HG03175 (cell line): ENCODE results near the gene KCNK3.

Experiments used
- ATAC-seq: cut with Tn5 transposase; IDR thresholded peaks from one replicate; pipeline ENCODE4 v1.9.1; 2021; ENCODE audit warnings: mild to moderate bottlenecking, moderate library complexity; ENCODE audit not compliant: unreplicated experiment

KCNK3 gene

GRCh38 chr2:26685989-26686839 lies 6.3 kb upstream of the KCNK3 start:
- no peak for ATAC-seq

DNA sequence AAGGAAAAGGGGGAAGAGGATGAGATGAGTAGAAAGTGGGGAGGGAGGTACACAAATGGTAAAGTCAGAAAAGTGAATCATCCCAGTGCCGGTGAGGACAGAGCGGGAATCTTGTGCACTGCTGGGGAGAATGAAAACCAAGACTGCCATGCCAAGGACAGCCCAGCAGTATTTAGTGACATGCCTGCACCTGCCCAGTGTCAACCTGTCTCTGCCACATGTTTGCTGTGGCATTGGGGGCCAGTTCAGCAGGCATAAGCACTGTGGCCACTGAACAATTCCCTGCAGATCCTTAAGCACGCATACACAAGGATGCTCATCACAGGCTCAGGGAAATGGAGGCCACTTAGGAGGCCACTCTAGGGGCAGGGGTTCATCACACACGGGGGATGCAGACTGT lies 5.2 kb upstream of the KCNK3 start:
- ATAC-seq = no peak

DNA sequence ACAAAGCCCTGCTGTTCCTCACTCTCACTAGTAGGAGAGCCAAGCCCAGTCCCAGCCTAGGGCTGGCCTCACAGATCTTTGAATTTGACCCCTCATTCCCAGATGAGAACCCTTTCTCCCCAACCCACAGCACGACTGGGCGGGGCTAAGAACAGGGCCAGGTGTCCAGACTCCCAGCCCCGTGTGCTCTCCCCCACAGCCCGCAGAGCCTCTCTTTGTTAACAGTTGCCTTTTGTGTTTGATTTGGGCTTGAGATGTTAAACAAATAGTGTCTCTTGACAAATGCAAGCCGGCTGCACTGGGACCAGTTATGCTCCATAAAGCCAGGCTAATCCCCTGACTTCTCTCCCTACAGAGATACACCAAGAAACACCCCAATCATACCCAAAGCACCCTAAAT lies 4.7 kb upstream of the KCNK3 start:
- no peak for ATAC-seq

DNA sequence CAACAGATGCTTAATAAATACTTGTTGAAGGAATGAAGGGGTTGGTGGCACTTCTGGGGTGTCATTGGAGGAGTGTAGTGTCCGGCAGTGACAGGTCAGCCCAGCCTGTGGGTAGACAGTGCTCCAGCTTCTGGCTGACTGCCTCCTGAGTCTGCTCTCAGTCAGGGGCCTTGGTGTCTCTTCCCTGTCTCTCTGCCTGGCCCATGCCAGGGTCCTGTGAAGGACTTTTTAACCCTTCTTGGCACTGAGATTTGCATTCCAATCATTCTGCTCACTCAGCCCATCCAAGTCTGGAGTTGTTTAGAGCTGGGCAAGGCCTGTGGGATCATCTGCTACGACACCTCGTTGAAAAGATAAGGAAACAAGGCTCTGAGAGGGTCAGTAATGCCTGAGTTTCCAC lies 1.4 kb upstream of the KCNK3 start:
- ATAC-seq = no peak

DNA sequence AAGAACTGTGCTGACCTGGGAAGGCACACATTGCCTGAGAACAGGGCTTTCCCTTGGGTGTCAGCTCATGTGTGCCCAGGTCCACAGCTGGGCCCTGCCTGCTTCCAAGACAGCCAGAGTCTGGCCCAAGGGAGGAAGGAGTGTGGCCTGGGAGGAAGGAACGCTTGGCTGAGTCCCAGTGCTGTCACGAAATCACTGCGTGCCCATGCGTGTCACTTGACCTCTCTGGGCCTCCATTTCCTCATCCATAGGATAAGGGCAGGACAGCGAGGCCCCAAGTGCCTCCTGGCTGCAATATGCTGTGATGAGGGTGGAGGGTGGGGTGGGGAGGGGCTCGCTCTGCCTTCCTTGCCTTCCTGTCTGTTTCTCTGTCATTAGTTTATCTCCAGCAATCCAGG lies 642 bp upstream of the KCNK3 start:
- ATAC-seq = no peak

- ATAC-seq = no peak
Measured at GRCh38 chr2:26692897-26693849, 651 bp downstream of the KCNK3 start.

DNA sequence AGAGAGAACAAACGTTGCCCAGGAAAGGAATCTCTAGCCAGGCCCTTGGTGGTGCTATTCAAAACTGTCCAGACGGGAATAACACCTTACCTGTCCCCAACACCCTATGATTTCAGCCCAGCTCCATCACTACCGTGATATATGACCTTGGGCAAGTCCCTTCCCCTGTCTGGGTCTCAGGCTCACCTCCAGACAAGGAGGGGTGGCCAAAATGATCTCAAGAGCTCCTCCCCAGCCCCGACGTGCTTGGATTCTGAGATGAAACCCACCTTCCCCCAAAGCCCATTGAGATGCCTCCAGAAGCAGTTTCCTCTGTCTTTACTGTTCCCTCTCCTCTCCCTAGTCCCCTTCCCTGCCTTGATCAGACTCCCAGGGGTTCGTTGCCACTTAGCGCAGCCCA lies 1.5 kb downstream of the KCNK3 start:
- no peak for ATAC-seq

GRCh38 chr2:26696351-26696816 lies 3.9 kb downstream of the KCNK3 start:
- no peak for ATAC-seq

- ATAC-seq = no peak
Measured at GRCh38 chr2:26697425-26697824, 4.9 kb downstream of the KCNK3 start.

DNA sequence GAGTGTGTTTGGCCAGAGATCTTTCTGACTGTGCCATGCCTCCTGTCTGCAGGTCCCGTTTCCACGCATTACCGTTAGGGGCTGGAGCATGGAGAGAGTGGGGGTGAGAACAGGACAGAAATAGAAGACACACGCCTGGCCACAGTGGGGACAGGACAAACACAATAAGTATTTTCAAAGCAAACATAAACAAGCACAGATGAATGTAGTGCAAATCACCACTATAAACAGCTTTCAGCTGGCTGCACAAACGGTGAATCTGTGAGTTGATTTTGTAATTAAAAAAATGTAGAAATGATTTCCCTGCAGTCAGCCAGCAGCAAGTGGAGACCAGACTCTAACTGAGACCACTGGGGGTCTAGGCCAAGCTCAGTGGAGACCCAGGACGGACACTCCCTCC lies 6.8 kb downstream of the KCNK3 start:
- no peak for ATAC-seq

DNA sequence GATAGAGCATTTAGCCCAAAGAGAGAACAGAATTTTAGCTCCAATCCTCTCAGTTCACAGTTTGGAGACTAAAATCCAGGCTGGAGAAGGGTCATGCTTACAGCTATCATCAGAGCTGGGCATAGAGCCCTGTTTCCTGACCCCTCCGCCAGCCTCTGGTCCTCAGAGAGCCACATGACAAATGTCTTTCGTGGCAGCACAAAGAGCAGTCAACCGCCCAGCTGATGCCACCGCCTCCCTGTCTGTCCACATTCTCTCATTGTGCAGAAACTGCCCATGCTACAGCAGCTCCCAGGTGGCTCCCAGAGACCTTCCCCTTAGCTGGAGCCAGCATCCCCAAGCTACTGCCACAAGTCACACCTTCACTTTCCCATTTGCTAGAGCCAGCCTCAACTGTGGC lies 7.6 kb downstream of the KCNK3 start:
- ATAC-seq = no peak

DNA sequence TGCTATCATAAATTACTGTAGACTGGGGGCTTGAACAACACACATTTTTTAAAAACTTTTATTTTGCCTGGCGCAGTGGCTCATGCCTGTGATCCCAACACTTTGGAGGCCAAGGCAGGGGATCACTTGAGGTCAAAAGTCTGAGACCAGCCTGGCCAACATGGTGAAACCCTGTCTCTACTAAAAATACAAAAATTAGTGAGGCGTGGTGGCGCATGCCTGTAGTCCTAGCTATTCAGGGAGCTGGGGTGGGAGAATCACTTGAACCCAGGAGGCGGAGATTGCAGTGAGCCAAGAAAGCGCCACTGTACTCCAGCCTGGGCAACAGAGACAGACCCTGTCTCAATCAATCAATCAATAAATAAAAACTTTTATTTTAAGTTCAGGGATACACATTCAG lies 9.1 kb downstream of the KCNK3 start:
- ATAC-seq = no peak

DNA sequence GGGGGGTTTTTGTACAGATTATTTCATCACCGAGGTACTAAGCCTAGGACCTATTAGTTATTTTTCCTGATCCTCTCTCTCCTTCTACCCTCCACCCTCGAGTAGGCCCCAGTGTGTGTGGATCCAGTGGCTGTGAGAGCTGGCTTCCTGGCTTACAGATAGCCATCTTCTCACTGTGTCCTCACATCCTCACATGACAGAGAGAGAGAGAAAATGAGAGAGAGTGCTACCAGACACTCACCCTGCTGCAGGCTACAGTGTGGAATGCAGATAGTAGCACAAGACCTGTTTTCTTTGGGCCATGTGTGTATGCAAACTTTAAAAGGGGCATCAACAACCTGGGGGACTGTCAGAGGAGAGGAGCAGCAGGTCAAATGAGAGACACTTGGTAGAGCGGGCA lies 9.5 kb downstream of the KCNK3 start:
- ATAC-seq = no peak

DNA sequence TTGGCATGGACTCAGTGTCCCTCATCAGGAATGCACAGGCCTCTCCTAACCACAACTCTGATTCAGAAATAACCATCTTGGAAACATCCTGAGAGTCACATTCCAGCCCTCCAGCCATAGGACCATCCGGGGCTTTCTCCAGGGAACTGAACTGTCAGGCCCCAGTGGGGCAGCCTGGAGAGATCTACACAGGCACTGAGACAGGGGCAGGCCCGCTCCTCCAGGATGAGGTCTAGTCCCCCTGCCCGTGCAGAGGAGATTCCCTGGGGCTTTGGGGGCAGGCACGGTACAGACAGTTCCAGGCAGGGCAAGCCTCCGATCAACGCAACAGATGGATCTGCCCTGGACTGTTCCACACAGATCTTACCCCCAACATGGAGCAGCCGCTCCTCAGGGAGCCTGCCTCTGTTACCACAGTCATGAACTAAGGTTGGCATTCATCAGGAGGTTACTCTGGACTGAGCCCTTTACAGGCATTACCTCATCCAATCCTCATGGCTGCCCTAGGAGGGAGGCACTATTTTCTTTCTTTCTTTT lies 12.0 kb downstream of the KCNK3 start:
- no peak for ATAC-seq

DNA sequence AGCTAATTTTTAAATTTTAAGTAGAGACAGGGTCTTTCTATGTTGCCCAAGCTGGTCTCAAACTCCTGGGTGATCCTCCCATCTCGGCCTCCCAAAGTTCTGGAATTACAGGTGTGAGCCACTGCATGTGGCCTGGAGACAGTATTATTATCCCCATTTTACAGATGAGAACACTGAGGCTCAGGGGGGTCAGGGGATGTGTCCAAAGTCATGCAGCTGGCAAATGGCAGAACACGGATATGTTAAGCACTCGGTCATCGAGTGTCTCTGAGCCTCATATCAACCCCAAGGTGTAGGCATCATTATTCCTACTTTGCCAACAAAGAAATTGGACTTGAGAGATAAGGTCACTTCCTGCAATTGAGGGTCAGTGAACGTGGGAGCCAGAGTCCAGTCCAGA lies 12.6 kb downstream of the KCNK3 start:
- ATAC-seq = no peak

- ATAC-seq = no peak
Measured at GRCh38 chr2:26706093-26706492, 13.6 kb downstream of the KCNK3 start.

DNA sequence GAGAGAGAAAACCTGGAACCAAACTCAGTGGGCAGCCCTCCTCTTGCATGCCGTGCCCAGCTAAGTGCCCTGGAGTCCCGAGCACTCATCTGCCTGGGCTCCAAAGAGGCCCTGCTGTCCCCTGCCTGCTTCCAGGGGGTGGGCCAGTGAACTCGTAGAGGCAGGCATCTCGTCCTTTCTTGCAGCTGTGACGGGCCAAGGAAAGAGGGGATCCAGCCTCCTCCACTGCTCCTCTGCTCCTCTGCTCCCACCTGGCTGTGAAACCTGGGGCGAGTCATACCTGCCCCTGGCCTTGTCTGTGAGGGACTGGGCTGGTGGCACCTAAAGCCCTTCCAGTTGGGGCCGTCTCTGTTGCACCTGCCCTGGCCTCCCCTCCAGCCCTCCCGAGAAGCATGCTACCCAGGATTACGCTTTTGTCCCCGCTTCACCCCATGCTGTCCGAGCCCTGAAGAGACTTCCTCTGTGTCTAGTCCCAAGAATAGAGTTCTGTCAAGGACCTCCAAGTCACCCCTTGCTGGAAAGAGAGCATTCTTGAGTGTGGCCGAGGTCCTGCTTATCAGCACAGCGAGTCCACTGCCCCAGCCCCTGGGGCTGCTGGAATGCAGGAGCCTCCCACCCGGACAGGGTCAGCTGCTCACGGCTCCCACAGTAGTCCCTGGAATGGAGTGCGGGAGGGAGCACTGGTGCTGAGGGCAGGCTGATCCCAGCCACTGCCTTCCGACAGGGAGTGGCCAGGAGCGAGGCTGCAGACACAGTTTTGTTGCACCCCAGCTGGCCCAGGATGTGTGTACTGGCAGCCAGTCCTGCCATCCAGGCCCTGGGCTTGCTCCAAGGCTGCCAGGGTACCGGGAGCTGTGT lies 14.3 kb downstream of the KCNK3 start:
- no peak for ATAC-seq

DNA sequence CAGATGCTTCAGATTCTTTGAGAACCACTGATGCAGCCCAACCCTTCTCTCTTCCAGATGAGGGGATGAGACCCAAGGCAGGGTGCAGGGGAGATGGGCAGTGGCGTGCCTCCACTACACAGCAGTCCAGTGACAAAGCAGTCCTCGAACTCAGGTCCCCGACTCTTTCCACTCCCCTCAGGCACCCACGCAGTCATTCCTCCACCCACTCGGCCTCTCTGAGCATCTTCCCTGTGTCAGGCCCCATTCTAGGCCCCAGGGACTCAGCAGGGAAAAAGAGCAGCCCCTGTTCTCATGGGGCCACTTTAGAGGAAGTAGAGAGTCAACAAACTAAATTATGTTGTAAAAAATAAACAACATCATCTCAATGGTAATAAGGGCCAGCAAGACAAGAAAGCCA lies 15.2 kb downstream of the KCNK3 start:
- no peak for ATAC-seq

- ATAC-seq = no peak
Measured at GRCh38 chr2:26708457-26708856, 15.9 kb downstream of the KCNK3 start.

GRCh38 chr2:26709323-26710110 lies 17.0 kb downstream of the KCNK3 start:
- no peak for ATAC-seq
